D341Med (cell line): Measurements from ENCODE around the gene ACTN3.

Experiments used
- DNase-seq: peaks from one replicate; pipeline ENCODE4 v3.0.0; 2012; ENCODE audit warnings: low spot score

Gene ACTN3

DNA sequence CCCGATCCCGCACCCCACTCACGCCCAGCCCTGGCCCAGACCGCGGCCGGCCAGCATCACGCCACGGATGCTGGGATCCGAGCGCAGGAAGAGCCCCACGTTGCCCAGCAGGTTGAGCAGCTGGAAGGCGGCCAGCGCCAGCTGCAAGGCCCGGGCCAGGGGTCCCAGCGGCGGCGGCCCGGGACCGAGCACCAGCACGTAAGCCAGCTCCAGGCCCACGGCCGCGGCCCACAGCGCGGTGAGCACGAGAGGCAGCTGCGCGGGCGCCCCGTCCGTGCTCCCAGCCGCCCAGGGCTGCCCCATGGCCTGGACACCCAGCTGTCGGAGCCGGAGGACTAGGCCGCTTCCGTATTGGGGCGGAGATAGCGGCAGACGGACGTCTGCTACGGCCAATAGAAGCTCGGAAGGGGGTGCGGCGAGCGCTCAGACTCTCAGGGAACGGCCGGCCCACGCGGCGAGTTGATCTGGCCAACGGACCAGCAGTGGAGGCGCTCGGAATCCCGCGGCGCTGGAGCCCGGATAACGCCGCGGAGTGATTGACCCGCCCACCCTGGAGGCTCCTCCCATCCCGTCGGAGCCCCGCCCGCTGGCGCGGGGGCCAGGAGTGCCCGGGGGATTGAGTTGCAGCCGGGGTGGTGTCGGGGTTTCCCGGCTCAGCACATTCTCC is 869 bp upstream of the ACTN3 start, which contains the start of gene ZDHHC24:
Gene ZDHHC24 (minus strand): TSS at position 348 of the 667 bp plus-strand sequence. CDS start 45 bp downstream, at position 303.
- peak; percentile 98 for DNase-seq

DNA sequence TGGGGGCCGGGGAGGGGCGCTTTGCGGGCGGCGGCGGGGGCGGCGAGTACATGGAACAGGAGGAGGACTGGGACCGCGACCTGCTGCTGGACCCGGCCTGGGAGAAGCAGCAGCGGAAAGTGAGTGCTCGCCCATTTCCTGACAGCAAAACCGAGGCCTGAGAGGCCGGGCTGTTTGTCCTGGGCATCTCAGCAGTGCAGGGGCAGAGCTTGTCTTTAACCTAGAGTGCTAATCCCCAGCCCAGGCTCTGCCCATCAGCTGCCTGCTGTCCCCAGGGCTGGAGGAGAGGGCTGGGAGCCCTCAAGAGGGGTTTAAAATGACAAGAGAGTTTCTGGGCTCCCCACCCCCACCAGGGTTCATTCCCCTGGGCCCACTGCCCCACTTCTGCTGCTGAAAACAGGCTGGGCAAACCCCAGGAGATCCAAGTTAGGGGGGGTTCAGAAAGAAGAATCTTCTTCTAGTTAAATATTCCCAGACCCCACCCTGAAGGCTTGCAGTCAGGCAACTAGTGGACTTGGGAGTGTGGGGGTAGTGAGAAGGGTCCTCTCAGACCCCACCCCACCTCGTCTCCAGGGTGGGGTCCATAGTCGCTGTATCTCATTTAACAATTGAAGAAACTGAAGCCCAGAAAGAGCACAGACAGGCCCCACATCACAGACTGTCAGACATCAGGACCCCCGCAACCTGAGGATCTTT is 411 bp downstream of the ACTN3 start:
- DNase-seq: no peak

DNA sequence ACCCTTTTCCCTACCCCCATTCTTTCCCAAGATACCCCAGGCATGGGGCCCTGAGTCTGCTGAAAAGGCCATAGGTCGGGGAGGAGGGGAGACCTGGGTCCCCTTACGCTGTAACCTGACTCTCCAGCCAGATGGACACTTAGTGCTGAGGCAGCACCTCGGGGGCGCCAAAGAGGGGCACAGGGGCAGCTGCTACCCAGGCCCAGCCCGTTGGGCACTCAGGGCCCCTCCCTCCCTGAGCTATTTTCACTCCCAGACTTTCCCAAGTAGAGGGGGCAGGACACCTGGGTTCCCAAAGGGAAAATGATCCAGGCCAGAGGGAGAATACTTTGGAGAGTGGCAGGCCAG is 933 bp downstream of the ACTN3 start:
- DNase-seq: no peak

DNA sequence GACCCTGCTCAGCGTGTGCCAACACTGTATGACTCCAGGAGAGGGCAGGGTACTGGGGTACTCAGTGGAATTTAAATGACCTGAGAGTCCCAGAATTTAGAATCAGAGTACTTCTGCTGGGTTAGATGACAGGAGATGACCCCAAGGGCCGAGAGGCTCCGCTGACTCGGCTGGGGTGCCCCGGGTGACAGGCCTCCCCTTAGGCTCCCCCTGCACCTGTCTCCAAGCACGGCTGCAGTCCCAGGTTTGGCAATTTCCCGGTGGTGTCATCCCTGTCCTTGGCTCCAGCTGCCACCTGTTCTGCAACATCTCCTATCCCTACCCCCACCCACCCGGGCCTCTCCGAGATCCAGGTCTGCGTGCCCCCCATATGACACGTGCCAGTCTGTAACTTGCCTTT is 1.3 kb downstream of the ACTN3 start:
- DNase-seq: no peak

DNA sequence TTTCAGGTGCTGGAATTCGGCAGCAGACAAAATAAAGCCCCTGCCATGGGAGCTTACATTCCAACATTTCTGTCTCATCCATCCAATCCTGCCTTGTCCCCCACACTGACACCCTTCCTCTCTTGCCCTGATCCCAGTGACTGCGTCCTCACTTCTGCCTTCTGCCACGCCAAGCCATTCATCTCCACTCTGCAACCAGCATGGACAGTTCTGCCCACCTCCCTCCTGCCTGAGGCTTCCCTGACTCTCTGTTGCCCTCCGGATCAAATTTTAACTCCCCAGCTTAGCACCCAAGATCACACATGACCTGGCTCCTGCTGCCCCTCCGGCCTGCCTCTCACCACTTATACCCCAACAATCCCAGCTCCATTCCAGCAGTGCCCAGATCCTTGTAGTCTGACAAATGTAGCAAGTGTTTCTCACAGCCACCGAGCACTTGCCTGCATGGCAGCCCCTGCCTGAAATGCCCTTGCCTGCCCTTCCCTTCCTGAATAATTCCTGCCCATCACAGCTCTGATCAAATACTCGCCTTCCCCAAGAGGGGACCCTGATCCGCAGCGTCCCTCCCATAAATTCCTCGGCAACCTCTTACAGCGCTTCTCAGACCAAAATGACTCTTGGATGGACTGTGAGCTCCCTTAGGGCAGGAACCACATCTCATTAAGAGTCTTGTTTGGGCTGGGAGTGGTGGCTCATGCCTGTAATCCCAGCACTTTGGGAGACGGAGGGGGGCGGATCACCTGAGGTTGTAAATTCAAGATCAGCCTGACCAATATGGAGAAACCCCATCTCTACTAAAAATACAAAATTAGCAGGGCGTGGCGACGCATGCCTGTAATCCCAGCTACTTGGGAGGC is 2.3 kb downstream of the ACTN3 start:
- no peak for DNase-seq

DNA sequence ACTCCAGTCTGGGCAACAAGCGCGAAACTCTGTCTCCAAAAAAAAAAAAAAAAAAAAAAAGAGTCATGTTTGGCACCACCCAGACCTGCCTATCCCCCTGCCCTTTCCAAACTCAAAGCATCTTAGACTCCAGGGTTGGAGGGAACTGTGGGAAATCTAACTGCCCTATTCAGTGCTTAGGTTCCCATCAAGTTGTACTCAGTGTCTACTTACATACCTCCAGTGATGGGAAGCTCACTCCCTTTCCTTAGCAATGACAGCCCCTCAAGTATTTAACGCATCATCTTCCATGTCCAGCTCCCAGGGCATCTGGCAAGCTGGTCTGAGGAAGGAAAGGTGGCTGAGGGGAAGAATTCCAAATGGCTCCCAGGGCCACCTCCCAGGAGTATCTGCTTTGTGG is 3.0 kb downstream of the ACTN3 start:
- DNase-seq: no peak

DNA sequence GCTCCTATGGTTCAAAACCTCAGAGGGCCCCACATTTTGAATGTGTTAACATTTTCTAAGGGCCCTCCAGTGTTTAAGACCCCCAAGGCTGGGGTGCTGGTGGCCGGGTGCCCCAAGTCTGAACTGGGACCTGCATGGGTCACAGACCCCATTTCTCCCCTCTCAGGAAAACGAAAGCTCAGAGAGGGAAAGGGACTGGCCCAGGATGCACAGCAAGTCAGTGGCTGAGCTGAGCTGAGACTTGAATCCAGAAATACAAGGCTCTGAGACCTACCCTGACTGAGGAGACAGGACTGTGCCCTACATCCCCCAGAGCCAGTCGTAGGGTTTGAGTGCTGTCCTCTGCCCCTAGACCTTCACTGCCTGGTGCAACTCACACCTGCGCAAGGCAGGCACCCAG is 4.2 kb downstream of the ACTN3 start:
- no peak for DNase-seq

DNA sequence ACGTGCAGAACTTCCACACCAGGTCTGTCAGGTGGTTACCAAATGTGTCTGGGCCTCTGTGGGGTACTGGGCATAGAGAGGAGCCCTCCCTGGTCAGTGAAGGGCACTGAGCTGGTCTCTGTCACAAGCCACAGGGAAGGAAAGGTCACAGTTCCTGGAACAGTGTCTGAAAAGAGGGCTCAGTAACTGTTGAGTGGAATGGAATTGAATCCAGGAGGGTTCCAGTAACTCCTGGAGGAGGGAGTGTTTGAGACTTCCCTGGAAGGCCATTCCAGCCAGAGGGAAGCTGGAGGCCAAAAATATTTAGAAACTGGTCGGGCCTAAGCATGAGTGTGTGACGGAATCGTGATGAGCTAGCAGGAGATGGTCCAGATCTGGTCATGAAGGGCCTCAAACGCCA is 7.9 kb downstream of the ACTN3 start:
- DNase-seq: no peak

DNA sequence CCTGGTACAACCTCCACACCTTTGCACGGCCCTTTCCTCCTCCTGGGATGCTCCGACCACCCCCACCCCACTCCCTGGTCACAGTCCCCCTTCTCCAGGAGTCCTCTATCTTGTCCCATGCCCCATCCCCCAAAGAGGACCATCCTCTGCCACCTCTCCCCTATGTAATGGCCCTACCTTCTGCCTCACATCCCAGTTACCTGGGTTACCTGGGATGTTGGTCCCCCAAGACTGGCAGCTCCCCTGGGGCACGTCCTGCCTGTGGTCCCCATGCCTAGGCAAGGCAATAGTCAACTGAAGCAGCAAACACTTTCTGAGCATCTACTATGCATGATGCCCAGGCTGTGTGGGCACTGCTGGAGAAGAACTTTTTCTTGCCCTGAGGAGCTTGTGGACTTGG is 8.7 kb downstream of the ACTN3 start:
- no peak for DNase-seq

DNA sequence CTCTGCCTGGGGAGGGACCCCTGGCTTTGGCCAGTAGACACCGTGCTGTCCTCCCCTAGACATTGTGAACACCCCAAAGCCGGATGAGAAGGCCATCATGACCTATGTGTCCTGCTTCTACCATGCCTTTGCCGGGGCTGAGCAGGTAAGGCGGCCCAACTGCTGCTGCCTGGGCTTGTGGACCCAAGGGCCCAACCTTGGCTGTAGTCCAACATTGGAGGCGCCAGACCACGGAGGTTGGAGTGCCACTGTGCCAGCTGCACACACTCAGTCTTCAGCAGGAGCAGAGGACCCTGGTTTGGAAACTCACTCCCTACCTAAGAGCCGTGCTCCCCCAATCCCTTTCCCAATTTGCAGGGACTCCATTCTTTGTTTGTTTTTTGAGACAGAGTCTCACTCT is 9.4 kb downstream of the ACTN3 start:
- no peak for DNase-seq

DNA sequence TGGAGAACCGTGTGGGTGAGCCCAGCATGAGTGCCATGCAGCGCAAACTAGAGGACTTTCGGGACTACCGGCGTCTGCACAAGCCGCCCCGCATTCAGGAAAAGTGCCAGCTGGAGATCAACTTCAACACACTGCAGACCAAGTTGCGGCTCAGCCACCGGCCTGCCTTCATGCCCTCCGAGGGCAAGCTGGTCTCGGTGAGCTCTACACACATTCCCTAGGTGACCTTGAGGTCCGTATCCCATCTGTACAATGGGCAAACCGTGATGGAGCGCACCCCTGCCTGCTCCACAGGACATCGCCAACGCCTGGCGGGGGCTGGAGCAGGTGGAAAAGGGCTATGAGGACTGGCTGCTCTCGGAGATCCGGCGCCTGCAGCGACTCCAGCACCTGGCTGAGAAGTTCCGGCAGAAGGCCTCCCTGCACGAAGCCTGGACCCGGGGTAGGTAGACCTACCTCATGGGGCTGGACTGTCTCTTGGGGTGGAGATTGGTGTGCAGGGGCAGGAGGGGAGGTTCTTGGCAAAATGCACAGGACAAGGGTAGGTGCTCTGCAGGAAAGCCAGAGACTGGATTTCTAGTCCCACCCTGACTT is 11.1 kb downstream of the ACTN3 start:
- DNase-seq: no peak

DNA sequence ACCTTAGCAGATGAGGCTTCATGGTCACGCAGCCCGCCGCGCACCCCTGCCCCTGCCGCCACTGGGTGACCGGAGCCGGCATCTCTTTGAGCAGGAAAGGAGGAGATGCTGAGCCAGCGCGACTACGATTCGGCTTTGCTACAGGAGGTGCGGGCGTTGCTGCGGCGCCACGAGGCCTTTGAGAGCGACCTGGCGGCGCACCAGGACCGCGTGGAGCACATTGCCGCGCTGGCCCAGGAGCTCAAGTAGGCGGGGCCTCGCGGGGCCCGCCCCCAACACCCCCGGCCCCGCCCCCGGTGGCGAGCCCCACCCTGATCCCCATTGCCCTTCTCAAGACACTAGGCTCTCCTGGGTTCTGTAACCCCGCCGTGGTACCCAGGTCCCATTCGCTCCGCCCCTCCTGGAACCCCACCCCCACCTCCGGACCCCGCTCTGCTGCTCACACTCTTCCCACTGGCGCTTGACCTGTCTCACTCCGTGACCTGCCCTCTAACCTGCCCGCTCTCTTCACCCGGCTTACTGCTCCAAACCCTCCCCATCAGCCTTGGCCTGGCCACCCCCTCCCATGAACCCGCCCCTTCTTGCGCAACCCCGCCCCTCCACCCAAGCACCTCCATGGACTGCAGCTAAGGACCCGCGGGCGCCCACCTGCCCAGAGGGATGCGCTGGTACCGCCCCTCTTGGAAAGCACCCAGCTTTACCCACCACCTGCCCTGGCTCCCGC is 12.6 kb downstream of the ACTN3 start:
- no peak for DNase-seq

DNA sequence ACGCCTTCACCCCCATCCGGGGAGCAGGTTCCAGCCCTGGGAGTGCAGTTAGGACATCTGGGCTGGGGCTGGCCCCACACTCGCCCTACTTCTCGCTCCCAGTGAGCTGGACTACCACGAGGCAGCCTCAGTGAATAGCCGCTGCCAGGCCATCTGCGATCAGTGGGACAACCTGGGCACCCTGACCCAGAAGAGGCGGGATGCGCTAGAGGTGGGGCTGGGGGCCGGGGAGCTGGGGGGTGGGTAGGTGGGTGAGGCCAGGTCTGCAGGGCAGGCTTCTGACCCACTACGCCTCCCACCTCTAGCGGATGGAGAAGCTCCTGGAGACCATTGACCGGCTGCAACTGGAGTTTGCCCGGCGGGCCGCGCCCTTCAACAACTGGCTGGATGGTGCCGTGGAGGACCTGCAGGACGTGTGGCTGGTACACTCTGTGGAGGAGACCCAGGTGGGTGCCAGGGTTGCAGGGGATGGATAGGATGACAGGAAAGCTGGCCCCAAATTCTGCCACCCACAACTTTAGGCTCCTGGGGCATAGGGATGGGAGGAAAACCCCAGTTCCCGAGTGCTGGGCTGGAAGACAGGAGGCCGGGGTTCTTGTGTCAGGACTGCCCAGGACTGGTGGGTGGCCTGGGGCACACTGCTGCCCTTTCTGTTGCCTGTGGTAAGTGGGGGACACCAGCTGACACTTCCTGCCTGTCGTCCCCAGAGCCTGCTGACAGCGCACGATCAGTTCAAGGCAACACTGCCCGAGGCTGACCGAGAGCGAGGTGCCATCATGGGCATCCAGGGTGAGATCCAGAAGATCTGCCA is 13.4 kb downstream of the ACTN3 start:
- DNase-seq: no peak

DNA sequence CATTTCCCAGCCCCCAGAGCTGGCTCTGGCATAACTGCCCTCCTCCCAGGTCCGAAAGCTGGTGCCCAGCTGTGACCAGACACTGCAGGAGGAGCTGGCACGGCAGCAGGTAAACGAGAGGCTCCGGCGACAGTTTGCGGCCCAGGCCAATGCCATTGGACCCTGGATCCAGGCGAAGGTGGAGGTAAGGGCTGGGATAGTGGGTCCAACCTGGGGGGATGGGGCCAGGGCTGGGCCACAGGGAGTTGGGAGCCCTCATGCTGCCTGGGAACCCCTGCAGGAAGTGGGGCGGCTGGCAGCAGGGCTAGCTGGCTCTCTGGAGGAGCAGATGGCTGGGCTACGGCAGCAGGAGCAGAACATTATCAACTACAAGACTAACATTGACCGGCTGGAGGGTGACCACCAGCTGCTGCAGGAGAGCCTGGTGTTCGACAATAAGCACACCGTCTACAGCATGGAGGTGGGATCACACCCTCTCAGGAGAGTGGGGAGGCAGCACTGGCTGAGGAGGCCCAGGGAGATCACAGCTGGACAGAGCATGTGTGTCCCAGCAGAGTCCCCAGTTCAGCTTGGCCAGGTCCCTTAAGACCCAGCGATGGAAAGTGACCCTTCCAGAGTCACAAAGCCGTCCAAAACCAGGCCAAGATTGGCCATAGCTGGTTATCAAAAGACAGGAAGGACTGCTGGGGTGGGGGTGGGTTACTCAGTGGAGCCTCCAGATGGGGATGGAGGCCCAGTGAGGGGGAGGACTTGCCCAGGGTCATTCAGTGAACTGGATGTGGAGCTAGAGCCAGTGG is 14.7 kb downstream of the ACTN3 start:
- DNase-seq: no peak

DNA sequence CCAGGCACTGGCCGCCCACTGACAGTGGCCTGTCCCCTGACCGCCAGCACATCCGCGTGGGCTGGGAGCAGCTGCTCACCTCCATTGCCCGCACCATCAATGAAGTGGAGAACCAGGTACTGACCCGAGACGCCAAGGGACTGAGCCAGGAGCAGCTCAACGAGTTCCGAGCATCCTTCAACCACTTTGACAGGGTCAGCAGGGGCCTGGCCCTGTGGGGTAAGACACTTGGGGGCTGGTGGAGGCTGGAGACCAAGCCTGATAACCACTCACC is 15.2 kb downstream of the ACTN3 start:
- DNase-seq: no peak

DNA sequence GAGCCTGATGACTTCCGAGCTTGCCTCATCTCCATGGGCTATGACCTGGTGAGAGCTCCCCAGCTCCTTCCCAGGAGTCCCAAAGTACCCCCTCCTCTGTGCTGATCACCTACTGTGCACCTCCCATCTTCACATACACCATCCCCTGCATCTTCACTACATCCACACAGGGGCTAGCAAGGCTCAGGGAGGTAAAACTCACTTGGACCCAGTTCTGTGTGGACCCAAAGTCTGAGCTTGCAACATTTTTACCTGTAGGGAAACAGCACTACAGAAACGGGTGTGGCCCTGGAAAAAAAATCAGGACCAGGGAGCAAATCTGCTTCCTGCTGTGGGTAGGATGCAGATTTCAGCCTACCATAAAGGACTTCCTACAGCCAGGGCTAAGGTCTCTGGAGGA is 15.6 kb downstream of the ACTN3 start:
- DNase-seq: no peak

DNA sequence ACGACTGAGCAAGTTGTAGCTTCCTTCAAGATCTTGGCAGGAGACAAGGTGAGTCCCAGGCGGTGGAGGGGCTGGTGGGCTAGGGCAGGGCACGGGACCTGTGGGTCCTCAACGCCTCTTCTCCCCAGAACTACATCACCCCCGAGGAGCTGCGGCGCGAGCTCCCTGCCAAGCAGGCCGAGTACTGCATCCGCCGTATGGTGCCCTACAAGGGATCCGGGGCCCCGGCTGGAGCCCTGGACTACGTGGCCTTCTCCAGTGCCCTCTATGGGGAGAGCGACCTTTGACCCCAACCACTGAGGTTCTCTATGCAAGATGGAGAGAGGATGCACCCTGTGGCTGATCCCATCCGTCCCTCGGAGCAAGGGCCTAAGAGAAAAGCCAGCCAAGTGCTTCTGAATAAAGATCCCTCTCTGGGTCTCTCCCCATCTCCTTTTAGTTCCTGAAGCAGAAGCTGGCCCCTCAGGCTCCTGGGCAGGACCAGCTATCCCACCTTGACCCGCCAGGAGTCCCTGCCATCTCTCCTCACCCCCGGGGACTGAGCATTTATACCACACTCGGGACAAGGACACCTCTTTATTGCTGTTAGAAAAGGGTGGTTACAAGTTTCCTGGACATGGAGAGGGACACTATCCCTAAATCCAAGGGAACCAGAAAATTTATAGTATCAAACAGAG is 16.3 kb downstream of the ACTN3 start:
- DNase-seq: no peak

DNA sequence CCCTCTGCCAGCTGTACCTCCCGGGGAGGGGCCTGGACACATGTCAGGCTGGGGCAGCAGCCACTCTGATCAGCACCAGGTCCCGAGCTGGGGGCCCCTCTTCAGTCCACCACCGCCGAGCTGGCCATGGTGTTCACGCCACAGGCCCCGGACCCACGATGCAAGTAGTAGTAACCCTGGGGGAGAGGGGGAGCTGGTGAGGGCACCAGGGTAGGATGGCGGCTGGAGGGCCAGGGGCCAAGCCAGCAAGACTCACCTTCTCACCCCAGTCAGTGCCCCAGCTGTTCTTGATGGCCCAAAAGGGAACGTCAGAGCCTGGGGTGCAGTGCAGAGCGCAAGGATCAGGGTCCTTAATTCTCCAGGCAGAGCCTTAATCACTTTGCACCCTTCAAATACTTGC is 17.1 kb downstream of the ACTN3 start:
- DNase-seq: no peak

DNA sequence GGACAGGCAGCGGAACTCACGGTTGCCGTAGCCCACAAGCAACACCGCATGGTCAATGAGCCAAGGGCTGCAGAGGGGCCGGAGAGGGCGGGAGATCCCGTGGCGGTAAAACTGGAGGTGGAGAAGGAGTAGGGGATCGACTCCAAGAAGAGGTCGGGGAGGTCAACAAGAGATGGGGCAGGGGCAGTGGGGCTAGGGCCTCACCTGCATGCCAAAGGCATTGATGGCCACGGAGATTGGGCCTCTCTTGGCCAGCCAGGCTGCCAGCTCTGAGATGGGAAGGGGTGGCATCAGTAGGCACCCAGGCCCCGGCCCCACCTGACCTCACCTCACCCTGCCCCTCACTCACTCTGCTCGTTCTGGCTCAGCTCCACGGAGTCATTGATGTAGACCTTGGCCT is 17.8 kb downstream of the ACTN3 start:
- DNase-seq: no peak

DNA sequence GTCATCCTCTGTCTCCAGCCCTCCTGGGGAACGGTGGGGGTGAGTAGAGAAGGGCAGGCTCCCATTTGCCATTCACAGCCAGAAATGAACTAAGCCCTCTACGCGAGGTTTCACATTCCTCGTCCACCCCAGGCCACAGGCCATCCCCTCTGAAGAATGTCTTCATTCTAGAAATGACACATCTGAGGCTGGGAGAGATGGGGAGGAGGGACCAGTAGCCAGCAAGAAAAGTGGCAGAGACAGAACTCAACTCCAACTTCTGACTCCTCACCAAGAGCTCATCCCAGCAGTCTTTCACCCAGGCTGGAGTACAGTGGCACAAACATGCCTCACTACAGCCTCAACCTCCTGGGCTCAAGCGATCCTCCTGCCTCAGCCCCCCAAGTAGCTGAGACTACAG is 18.3 kb downstream of the ACTN3 start:
- no peak for DNase-seq
